DMS53 treated with DMSO at 0.1 percent for 48 hours (cell line): ENCODE results near the gene MIPEP.
"Not testable (repeated sequence)": the region's sequence is repeated elsewhere in the genome, so short reads cannot be mapped to it uniquely, and the experiment has no call there.

Experiments
- DNase-seq: peaks from one replicate; lab custom pipeline; 2025; ENCODE audit not compliant: unreplicated experiment; lab: John Stamatoyannopoulos, UW

MIPEP gene

DNA sequence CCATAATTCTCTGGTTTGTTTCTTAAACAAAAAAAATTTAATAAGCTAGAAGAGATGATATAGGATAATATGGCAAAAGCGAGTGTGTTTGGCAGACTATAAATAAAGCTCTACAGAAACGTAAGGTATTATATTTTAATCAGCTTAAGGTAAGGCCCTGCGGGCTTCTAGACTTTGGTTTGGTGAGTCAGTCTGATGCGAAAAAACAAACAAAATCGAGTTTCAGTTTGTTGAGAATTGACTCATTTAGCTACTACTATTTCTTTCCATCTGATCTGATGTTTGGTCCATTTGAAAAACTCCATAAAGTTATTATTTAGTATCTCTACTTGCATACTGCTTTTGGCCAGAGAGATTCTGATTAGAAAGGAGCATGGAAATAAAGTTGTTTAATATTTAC, 138.0 kb downstream of the MIPEP start:
- DNase-seq: no peak

DNA sequence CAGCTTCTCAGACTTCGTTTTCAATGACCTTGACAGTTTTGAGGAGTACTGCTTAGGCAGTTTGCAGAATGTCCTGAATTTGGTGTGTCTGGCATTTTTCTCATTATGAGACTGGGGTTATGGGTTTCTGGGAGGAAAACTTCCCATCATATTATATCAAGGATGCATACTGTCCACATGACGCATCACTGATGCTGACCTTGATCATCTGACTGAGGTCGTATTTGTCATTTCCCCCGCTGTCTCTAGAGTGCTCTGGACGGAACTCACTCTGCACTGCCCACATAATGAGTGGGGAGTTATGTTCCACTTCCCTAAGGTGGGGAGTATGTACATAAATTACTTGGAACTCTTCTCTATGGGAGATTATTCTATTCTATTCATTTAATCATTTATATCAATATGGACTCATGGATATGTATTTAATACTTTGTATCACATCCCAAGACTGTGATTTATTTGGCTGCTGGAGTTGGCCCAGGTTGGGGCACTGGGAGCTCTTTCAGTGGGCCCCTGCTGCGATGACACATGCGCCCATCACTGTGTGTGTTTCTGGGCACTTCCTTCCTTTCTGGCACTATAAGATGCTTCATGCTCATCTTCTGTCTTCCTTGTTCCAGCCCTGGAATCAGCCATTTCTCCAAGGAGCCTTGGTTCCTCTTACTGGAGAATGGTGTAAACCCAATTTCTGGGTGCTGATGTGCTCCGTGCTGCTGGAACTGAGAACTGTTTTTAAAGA, 138.6 kb downstream of the MIPEP start:
- no peak for DNase-seq

GRCh38 chr13:23749288-23749873, 139.8 kb downstream of the MIPEP start:
- DNase-seq: no peak

- no peak for DNase-seq
Observed at GRCh38 chr13:23748109-23748990, 140.8 kb downstream of the MIPEP start.

GRCh38 chr13:23746141-23746540, 143.1 kb downstream of the MIPEP start:
- not testable (repeated sequence) for DNase-seq

DNA sequence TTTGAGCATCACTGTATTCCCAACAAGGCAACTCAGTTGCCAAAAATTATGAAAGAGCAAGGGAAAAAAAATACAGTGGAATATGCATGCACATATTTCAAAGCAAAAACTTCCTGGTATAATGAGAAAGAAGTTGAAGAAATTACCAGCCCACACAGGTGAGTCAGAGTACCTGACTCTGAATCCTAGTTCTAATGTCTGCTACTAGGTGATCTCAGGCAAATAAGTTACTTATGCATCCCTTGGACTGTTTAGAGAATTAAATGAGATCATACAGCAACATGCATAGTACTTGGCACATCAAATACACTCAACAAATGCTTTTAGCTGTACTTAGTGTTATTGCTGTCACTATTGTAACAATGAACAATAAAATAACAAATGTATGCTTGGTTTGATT, 144.9 kb downstream of the MIPEP start:
- peak; percentile 23 for DNase-seq

DNA sequence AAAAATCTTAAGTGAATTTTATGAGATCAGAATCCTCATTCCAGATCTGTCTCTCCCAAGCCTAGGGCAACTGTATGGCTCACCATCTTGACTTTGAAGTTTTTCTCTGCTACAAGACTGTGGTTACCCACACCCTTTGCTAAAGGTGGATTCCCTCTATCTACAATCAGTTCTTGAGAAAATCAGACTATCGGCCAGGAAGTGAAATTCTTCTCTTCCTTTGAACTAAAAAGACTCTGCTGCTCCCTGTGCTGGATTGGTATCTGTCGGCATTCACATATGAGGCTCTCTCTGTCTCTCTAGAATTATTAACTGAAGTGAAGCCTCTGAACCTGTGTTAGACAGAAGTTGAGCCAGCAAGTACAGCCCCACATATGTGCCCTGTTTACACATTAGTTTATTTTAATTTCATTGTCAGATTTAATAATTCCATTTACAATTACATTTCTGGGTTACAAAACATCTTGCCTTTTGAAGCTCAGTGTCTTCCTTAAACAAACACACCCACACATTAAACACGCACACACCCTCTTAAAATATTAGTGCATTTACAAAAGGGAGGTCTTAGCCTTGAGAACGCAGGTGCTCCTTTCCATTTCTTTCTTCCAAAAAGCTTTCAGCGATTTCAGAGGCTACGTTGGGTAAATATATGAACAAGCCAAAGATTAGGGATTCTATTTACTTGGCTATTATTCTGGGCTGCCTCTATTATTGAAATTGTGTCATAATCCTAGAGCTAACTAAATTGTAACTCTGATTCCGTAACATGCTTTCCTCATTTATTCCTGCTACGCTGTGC, 145.7 kb downstream of the MIPEP start:
- DNase-seq: peak; percentile 16

DNA sequence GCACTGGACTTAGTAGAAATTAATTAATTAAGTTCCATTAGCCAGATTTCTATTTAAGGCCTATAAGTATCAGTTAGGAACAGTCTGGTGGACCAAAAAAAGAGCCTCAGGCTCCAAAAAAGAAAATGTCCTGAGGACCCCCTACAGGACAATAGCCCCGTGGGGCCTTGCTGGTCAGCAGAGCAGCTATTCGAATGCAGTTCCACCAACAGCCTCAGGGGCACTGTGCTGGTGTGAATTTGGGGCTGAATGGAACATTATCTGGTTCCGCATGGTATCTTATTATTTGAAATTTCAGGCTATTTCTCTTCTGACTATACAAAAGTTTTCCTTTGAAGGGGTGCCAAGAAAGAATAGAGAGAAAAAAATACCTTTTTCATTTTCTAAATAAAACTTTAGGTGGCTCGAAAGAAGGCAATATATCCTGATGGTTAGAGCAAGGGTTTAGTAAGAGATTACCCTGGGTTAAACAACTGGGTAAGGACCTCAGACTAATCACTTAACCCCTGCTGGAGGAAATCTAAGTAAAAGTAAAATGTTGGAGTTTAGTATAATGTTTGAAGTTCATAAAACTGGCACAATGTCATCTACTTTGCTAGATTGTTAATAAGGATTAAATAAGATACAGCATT, 147.2 kb downstream of the MIPEP start:
- no peak for DNase-seq

GRCh38 chr13:23740002-23740401, 149.2 kb downstream of the MIPEP start:
- DNase-seq: no peak

- DNase-seq: peak; percentile 85
Observed at GRCh38 chr13:23739596-23739995, 149.6 kb downstream of the MIPEP start.

DNA sequence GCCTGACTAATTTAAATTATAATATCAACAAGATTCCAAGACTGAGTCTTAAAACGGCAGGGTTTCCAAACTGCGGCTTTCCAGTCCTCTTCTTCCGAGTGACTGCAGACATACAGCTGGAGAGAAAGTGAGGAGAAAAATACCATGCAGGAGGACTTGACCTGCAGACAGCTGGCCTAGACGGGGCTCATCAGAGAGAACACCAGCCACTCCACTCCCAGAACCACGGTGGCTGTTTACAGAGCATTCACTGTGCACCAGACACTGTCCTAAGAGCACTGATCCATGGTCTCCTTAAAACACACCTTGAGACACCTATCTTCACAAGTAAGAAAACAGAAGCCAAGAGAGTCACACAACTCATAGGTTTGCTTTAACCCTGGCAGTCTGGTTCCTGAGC, 152.7 kb downstream of the MIPEP start:
- DNase-seq: no peak

DNA sequence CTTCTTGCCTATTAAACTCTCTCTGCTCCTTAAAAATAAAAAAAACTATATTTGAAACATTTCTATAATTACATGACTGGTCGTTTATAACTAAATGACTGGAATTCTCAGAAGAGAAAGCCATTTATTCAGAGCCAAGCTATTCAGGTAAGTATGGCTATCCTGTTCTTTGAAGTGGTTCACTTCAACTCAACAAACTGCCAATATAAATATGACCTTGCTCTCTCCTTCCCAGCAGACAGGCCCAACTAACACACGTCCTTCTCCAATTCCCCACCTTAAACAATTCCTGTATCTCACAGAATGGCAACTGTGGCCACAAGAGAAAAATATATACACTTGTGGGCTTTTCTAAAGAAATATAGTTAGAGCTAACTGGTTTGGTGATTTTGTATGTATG, 153.9 kb downstream of the MIPEP start:
- no peak for DNase-seq

DNA sequence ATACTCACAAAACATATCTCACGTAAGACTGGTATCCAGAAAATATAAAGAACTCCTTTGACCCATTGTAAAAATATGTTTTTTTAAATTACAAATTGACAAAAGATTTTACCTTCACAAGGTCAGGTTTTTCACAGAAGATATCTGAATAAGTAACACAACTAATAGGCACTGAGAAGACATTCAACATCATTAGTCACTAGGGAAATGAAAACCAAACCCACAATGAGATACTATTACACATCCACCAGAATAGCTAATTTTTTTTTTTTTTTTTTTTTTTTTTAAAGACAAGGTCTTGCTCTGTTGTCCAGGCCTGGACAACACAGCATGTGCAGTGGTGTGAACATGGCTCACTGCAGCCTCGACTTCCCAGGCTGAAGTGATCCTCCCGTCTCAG, 157.5 kb downstream of the MIPEP start:
- no peak for DNase-seq

DNA sequence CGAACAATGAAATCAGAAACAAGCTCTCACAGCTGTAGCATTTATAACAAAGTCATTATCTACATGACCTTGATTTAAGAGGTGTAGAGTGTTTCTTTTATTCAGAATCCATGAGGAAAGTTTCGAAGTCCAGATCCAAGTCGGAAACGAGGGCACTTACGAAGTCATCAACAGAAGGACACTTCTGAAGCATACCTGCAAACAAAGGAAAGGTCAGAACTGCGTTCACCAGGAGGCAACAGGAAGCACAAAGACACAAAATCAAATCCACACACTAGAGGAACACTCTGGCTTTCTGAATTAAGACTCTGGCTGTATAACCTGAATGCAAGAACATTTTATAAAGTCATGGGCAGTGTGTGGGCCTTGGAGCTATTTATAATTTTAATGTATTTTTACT, 158.9 kb downstream of the MIPEP start:
- peak; percentile 59 for DNase-seq

DNA sequence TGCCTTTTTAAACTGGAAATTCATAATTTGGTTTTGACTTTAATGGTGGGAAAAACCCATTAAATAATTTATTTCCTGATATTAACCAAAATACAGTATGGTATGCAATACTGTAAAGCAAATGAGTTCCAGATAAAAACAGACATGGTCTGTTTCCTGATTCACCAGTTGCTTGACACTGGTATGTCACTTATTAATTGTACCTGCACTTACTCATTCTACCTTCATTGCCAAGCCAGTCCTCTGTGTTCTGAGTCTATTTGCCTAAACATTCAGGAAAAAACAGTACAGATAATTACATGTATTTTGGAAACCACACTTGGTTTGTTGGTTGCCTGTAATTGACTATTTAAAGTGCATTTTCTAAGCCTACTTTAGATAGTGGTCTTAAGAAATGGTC, 159.7 kb downstream of the MIPEP start:
- no peak for DNase-seq

DNA sequence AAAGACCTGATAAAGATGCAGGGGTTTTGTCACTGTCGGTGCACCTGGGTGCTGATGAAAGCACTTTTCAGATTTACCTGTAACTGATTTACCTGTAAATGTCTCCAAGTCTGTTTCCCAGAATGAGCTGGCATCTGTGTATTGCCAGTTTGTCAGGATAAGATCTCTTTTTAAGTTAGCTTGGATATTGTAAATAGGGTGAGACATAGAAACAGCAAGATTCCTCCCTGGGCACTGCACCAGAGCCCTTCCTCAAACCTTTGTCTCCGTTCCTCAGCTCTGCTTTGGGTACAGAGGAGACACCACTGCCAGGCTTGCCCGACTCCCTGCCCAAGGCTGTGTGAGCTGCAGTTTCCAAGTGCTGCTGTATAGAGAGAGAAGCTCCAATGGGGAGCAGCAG, 160.4 kb downstream of the MIPEP start:
- DNase-seq: no peak

DNA sequence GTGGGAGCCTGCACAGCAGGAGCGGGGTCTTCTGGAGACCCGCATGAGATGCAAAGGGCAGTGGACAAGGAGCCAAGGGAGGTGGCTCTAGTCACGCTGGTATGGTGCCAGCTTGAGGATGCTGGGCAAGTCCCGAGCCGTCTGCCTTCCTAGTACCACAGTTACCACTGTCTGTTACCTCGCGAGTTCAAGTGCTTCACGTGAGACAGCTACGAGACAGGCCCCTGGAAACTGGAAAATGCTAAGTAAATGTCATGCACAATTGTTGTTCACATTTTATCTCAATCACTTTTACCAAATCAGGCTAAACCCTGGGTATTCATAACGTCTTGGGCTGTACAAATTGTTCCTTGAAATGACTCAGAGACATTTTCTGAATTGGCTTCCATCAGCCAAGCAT, 163.3 kb downstream of the MIPEP start:
- DNase-seq: no peak

DNA sequence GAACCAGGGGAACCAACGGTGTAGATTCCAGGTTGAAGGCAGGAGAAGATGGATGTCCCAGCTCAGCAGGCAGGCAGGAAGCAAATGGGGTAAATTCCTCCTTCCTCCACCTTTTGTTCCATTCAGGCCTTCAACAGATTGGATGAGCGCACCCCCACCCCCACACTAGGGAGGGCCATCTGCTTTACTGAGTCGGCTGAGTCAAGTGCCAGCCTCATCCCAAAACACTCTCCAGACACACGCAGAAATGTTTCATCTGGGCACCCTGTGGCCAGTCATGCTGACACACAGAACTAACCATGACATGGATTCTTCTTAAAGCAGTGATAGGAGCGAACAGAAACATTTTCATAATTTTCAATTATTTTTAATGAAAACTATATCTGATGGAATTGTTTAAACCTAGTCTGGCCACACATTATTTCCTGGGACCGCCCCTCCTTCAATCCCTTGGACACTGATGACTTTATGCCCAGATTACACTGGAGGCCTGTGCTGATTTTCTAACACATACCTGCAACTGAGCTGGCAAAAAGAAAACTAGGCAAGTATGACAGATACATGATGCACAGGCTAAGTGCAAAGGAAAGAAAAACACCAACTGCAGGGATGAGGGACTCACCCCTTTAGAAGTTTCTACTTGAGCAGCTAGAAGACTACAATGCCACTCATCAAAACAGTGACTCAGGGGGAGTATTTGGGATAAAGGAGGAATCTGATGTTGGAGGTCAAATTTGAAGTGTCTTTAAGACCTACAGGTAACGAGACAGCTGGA, 164.8 kb downstream of the MIPEP start:
- no peak for DNase-seq

- no peak for DNase-seq
Observed at GRCh38 chr13:23723471-23723870, 165.7 kb downstream of the MIPEP start.
